Neutrophil (primary cell): Measurements from ENCODE around the gene CD79A.

Source experiments
- H3K27ac ChIP-seq: fragments of 200-600 bp; sonication (generic); 2 replicates; pipeline ENCODE4 v1.5.1; 2016; ENCODE audit warnings: mild to moderate bottlenecking, moderate library complexity
- H3K27me3 ChIP-seq: fragments of 200-600 bp; sonication (generic); 2 replicates; pipeline ENCODE4 v1.6.0; 2016; ENCODE audit warnings: mild to moderate bottlenecking
- H3K36me3 ChIP-seq: fragments of 200-600 bp; sonication (generic); 2 replicates; pipeline ENCODE4 v1.5.1; 2017
- H3K4me1 ChIP-seq, 2 experiments: fragments of 200-600 bp in 1 of 2; sonication (generic) in 1 of 2; 1 replicate in 1 of 2; 2 replicates in 1 of 2; pipeline versions ENCODE4 v1.5.1 to v1.6.1; 2013 to 2016; ENCODE audit warnings: low read depth in 1 of 2, low read length in 1 of 2, mild to moderate bottlenecking in 1 of 2, moderate library complexity in 1 of 2; ENCODE audit not compliant: control insufficient read depth in 1 of 2, insufficient read depth in 1 of 2
- H3K4me3 ChIP-seq, 2 experiments: fragments of 200-600 bp in 1 of 2; sonication (generic) in 1 of 2; 1 replicate in 1 of 2; 2 replicates in 1 of 2; pipeline ENCODE4 v1.5.1; 2013 to 2016; ENCODE audit warnings: low read depth in 1 of 2, low read length in 1 of 2, mild to moderate bottlenecking in 1 of 2, moderate library complexity in 1 of 2
- H3K9me3 ChIP-seq: fragments of 200-600 bp; sonication (generic); 2 replicates; pipeline ENCODE4 v1.5.1; 2016
- CTCF ChIP-seq: fragments of 200-600 bp; sonication (generic); IDR thresholded peaks from 2 replicates; pipeline ENCODE4 v1.5.1; 2016; ENCODE audit warnings: antibody characterized with exemption

CD79A gene

GRCh38 chr19:41845001-41845050, 32.3 kb upstream of the CD79A start, which contains the start of gene DMRTC2:
Gene DMRTC2, plus strand, starts transcription at chr19:41845042. Its CDS starts 2,387 bp downstream, at chr19:41847429.
- Histone ChIP-seq H3K4me1 (peaks cover 7 to 8% of the 10 kb centered on the region in 2 experiments), H3K27me3 (no peaks in the 10 kb centered on the region), H3K9me3 (no peaks in the 10 kb centered on the region), H3K27ac (no peak within 1 kb of the TSS), H3K36me3 (no peaks in the 10 kb centered on the region), H3K4me3 (no peak within 1 kb of the TSS)
- no peak for TF ChIP-seq CTCF

GRCh38 chr19:41845051-41845590, 32.0 kb upstream of the CD79A start:
- Histone ChIP-seq H3K4me3 (no peak overlapping the region), H3K27ac (no peak overlapping the region), H3K36me3 (no peaks in the 10 kb centered on the region), H3K27me3 (no peaks in the 10 kb centered on the region), H3K4me1 (peaks cover 4 to 5% of the 10 kb centered on the region in 2 experiments), H3K9me3 (no peaks in the 10 kb centered on the region)
- TF ChIP-seq CTCF = no peak

- H3K27ac ChIP-seq = no peak overlapping the region
- H3K4me1 ChIP-seq = no peaks in the 10 kb centered on the region
- no peaks in the 10 kb centered on the region for H3K36me3 ChIP-seq
- H3K27me3 ChIP-seq = peaks cover 9% of the 10 kb centered on the region
- H3K9me3 ChIP-seq = no peaks in the 10 kb centered on the region
- H3K4me3 ChIP-seq = no peak overlapping the region
- no peak for TF ChIP-seq CTCF
These were observed 29.6 kb upstream of the CD79A start for GRCh38 chr19:41847351-41848105.

GRCh38 chr19:41848666-41849065, 28.4 kb upstream of the CD79A start:
- H3K4me1 ChIP-seq = no peaks in the 10 kb centered on the region
- H3K36me3 ChIP-seq = no peaks in the 10 kb centered on the region
- no peak for TF ChIP-seq CTCF
- H3K4me3 ChIP-seq = no peak overlapping the region
- H3K27me3 ChIP-seq = peaks cover 9% of the 10 kb centered on the region
- H3K27ac ChIP-seq = no peak overlapping the region
- no peaks in the 10 kb centered on the region for H3K9me3 ChIP-seq

- no peak overlapping the region for H3K27ac ChIP-seq
These were observed 28.0 kb upstream of the CD79A start for GRCh38 chr19:41849067-41849466.

More at GRCh38 chr19:41849067-41849466, 28.0 kb upstream of the CD79A start:
- no peaks in the 10 kb centered on the region for H3K9me3 ChIP-seq
- no peak overlapping the region for H3K4me3 ChIP-seq
- no peaks in the 10 kb centered on the region for H3K36me3 ChIP-seq
- H3K27me3 ChIP-seq = peaks cover 9% of the 10 kb centered on the region
- H3K4me1 ChIP-seq = no peaks in the 10 kb centered on the region
- no peak for TF ChIP-seq CTCF
